PC-9 (cell line): ENCODE results near the gene NUP107. TPM values are rescaled to one million over a fixed set of nuclear protein-coding genes. Genes with fewer than 3 reads are reported as not detected.

Experiments
- BruUV-seq: library from RNA; stranded (reverse); fragments of 400-500 nt; replicated peaks from 2 replicates; lab custom pipeline; 2021; lab: Mats Ljungman, UMichigan
- CTCF ChIA-PET: fragments of 300-600 bp; sonication (Branson Sonifier 250); formaldehyde crosslinking; loops from one replicate; lab custom pipeline; 2022; ENCODE audit warnings: antibody characterized with exemption; lab: Charles Lee
- POLR2A ChIA-PET: fragments of 300-600 bp; sonication (Branson Sonifier 250); formaldehyde crosslinking; loops from one replicate; lab custom pipeline; 2022; ENCODE audit warnings: antibody characterized with exemption; ENCODE audit not compliant: unreplicated experiment; lab: Charles Lee
- DNase-seq, 2 experiments: peaks; one replicate each; pipeline versions ENCODE4 v3.0.0 to v3.0.0-alpha.2; 2015 to 2022; ENCODE audit warnings: mixed read lengths in 1 of 2
- H2AFZ ChIP-seq: fragments of 200-600 bp; sonication (generic); 2 replicates; pipeline ENCODE4 v1.8.1; 2017; ENCODE audit warnings: antibody characterized with exemption
- H3F3A ChIP-seq: fragments of 200-600 bp; sonication (generic); 2 replicates; pipeline ENCODE4 v1.8.1; 2017; ENCODE audit warnings: antibody characterized with exemption, mild to moderate bottlenecking, low read depth; ENCODE audit not compliant: insufficient read depth
- H3K27ac ChIP-seq: fragments of 200-600 bp; sonication (generic); 2 replicates; pipeline ENCODE4 v1.6.1; 2016; ENCODE audit warnings: mixed run types
- H3K27me3 ChIP-seq: fragments of 200-600 bp; sonication (generic); 2 replicates; pipeline ENCODE4 v1.6.1; 2016; ENCODE audit warnings: low read depth, mixed run types; ENCODE audit not compliant: insufficient read depth
- H3K36me3 ChIP-seq: fragments of 200-600 bp; sonication (generic); 2 replicates; pipeline ENCODE4 v1.6.1; 2016; ENCODE audit warnings: low read depth, mixed run types
- H3K4me1 ChIP-seq: fragments of 200-600 bp; sonication (generic); replicated peaks from 2 replicates; pipeline ENCODE4 v1.6.1; 2016; ENCODE audit warnings: mixed run types; ENCODE audit not compliant: insufficient read depth
- H3K4me2 ChIP-seq: fragments of 200-600 bp; sonication (generic); 2 replicates; pipeline ENCODE4 v1.6.1; 2017; ENCODE audit warnings: mixed run types
- H3K4me3 ChIP-seq: fragments of 200-600 bp; sonication (generic); 2 replicates; pipeline ENCODE4 v1.6.1; 2016; ENCODE audit warnings: mixed run types
- H3K79me2 ChIP-seq: fragments of 200-600 bp; sonication (generic); 2 replicates; pipeline ENCODE4 v1.6.1; 2017; ENCODE audit warnings: low read depth, mixed run types
- H3K9me2 ChIP-seq: fragments of 200-600 bp; sonication (generic); 2 replicates; pipeline ENCODE4 v1.8.1; 2017; ENCODE audit warnings: mild to moderate bottlenecking; ENCODE audit not compliant: insufficient read depth
- H3K9me3 ChIP-seq: fragments of 200-600 bp; sonication (generic); 2 replicates; pipeline ENCODE4 v1.8.1; 2016; ENCODE audit warnings: low read depth; ENCODE audit not compliant: insufficient read depth
- H4K20me1 ChIP-seq: fragments of 200-600 bp; sonication (generic); 2 replicates; pipeline ENCODE4 v1.8.1; 2017; ENCODE audit not compliant: insufficient read depth
- EZH2 ChIP-seq: fragments of 200-600 bp; sonication (generic); IDR thresholded peaks from 2 replicates; pipeline ENCODE4 v1.8.0; 2017; ENCODE audit warnings: antibody characterized with exemption, low read depth
- intact Hi-C: fragments of 100-400 bp; cut with micrococcal nuclease; formaldehyde crosslinking; loops from one replicate; pipeline ENCODE4 v1.10.0; 2022; ENCODE audit not compliant: unreplicated experiment
- total RNA-seq: library from RNA; stranded (reverse); gene quantifications from 2 replicates; pipeline ENCODE4 v1.2.3, GENCODE V29; 2021
- TF ChIP-seq, protein P1 (sequence below): fragments of 200-600 bp; sonication (generic); conservative IDR thresholded peaks from 2 replicates; pipeline ENCODE4 v1.6.1; 2017; ENCODE audit warnings: mixed run types, antibody characterized with exemption, mild to moderate bottlenecking, moderate library complexity

NUP107 gene
- total RNA-seq, 1 experiment from 2014 or later: 84.9 TPM

DNA sequence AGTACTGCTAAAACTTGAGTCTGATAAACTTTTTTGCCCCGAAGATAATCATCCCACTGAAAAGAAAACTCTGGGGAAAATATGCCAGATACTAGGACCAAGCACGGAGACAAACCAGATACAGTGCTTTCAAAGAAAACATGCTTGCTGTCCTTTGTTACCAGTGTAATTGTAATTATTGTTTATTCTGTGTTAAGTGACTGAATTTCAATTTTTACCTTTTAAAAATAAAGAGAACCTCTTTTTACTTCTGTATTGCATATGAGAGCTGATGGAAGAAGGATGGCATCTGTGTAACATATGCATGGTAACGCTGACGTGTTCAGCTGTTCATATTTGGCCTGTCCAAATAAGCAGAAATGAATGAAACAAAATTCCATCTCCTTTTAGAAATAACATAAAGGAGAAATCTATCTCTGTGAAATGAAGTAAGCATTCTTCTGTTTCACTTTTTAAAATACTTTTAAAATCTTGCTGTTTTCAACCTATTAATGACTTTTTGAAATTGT lies 81.7 kb downstream of the NUP107 start:
- H3K79me2 ChIP-seq: no peaks in the 10 kb centered on the region
- H3K9me3 ChIP-seq: no peaks in the 10 kb centered on the region
- H3K36me3 ChIP-seq: no peaks in the 10 kb centered on the region
- intact Hi-C loops: no loop called here
- no peak overlapping the region for H2AFZ ChIP-seq
- ChIA-PET CTCF (no interaction called here), POLR2A (no interaction called here)
- no peaks in the 10 kb centered on the region for H3K27me3 ChIP-seq
- DNase-seq: no peak
- no peak overlapping the region for H3K4me2 ChIP-seq
- H3K9me2 ChIP-seq: no peaks in the 10 kb centered on the region
- H4K20me1 ChIP-seq: no peaks in the 10 kb centered on the region
- no peak overlapping the region for H3K4me3 ChIP-seq
- H3K4me1 ChIP-seq: no peaks in the 10 kb centered on the region
- no peaks in the 10 kb centered on the region for H3F3A ChIP-seq
- no peak overlapping the region for H3K27ac ChIP-seq
- no TSS peak for BruUV-seq
- TF ChIP-seq EZH2: no peak

DNA sequence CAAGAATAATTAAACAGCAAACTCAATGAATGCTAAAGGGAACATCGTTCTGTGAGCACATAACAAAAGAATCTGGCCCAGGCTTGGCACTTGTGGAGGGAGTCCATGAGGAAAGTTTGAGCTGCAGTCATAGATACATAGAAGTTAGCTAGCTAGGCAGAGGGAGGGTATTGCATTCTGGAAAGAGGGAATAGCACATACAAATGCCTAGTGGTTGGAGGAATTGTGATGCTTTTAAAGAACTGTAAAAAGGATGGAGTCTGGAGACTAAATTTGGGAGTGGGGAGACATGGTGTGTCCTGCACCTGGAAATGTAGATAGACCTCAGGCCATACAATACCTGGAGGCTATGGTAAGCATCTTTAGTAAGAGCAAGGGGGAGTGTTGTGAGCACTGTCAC lies 83.2 kb downstream of the NUP107 start:
- Histone ChIP-seq H2AFZ (no peak overlapping the region), H3K27me3 (no peaks in the 10 kb centered on the region), H3K79me2 (no peaks in the 10 kb centered on the region), H4K20me1 (no peaks in the 10 kb centered on the region), H3K36me3 (no peaks in the 10 kb centered on the region), H3K4me1 (no peaks in the 10 kb centered on the region), H3K4me2 (no peak overlapping the region), H3K4me3 (no peak overlapping the region), H3K9me3 (no peaks in the 10 kb centered on the region), H3K27ac (no peak overlapping the region), H3F3A (no peaks in the 10 kb centered on the region), H3K9me2 (no peaks in the 10 kb centered on the region)
- DNase-seq: no peak
- intact Hi-C loops: no loop called here
- POLR2A ChIA-PET: no interaction called here
- BruUV-seq: no TSS peak
- TF ChIP-seq EZH2: no peak
- TF ChIP-seq, protein P1, sequence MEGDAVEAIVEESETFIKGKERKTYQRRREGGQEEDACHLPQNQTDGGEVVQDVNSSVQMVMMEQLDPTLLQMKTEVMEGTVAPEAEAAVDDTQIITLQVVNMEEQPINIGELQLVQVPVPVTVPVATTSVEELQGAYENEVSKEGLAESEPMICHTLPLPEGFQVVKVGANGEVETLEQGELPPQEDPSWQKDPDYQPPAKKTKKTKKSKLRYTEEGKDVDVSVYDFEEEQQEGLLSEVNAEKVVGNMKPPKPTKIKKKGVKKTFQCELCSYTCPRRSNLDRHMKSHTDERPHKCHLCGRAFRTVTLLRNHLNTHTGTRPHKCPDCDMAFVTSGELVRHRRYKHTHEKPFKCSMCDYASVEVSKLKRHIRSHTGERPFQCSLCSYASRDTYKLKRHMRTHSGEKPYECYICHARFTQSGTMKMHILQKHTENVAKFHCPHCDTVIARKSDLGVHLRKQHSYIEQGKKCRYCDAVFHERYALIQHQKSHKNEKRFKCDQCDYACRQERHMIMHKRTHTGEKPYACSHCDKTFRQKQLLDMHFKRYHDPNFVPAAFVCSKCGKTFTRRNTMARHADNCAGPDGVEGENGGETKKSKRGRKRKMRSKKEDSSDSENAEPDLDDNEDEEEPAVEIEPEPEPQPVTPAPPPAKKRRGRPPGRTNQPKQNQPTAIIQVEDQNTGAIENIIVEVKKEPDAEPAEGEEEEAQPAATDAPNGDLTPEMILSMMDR: no peak
- CTCF ChIA-PET: no interaction called here

DNA sequence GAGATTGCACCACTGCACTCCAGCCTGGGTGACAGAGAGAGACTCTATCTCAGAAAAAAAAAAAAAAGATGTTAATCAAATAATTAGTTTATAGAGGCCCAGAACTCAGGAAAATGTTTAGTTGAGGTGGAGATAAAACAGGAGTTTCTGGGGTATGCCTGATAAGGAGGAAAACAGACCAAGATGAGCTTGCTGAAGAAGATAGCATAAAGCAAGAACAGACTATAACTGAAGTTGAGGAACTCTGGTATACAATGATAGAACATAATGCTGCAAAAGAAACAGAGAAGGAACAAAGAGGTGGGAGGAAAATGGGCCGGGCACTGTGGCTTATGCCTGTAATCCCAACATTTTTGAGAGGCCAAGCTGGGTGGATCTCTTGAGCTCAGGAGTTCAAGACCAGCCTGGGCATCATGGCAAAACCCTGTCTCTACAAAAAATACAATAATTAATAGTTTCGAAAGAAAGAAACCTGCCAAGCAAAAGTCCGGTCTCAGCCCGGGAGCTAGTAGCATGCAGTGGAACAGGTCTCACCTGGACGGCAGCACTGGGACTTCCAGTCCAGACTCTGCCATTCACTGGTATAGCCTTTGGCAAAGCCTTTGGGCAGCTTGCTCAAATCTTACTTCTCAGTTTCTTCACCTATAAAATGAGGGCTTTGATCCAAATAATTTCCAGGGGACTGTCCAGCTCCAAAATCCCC lies 84.6 kb downstream of the NUP107 start:
- POLR2A ChIA-PET: interaction anchor here (0.6 kb wide), 1 partner anchor 90 kb away, joined by 3 read pairs; no protein-coding TSS in a partner anchor

More for the DNA sequence above, 84.6 kb downstream of the NUP107 start:
- CTCF ChIA-PET: no interaction called here
- Histone ChIP-seq H3F3A (no peaks in the 10 kb centered on the region), H3K79me2 (no peaks in the 10 kb centered on the region), H3K9me3 (no peaks in the 10 kb centered on the region), H3K36me3 (no peaks in the 10 kb centered on the region), H3K4me3 (no peak overlapping the region), H3K9me2 (no peaks in the 10 kb centered on the region), H3K27me3 (no peaks in the 10 kb centered on the region), H4K20me1 (no peaks in the 10 kb centered on the region), H3K4me2 (no peak overlapping the region), H2AFZ (no peak overlapping the region), H3K4me1 (no peaks in the 10 kb centered on the region), H3K27ac (no peak overlapping the region)
- intact Hi-C loops: no loop called here
- no TSS peak for BruUV-seq
- TF ChIP-seq, protein P1: no peak
- no peak for TF ChIP-seq EZH2
- no peak for DNase-seq
